GM12874 (cell line): ENCODE measurements around the gene PLP1.

Experiments
- TF ChIP-seq, protein P1 (sequence below): IDR thresholded peaks from 2 replicates; pipeline ENCODE4 v1.5.1; 2011; ENCODE audit warnings: low read depth, mild to moderate bottlenecking, control low read depth, low read length, moderate library complexity; ENCODE audit not compliant: insufficient read depth

Gene PLP1

DNA sequence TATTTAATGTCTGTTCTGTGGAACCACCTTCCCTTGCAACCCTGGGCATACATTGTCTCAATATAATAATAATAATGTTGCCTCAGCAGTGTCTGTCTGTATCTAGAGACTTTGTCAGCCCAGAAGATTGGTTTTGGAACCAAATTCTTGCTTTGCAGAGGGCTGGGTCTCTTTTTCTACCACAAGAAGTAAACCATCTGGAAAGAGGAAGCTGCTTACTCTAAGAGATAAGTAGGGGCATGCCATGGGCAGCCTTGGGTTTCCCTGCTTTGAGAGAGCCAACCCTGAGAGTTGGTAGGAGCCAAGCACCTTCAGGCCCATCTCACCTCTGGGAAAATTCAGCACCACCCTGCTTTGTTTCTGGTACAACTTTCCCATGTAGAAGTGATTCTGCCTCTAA is 38.9 kb upstream of the PLP1 start:
- TF ChIP-seq, protein P1, sequence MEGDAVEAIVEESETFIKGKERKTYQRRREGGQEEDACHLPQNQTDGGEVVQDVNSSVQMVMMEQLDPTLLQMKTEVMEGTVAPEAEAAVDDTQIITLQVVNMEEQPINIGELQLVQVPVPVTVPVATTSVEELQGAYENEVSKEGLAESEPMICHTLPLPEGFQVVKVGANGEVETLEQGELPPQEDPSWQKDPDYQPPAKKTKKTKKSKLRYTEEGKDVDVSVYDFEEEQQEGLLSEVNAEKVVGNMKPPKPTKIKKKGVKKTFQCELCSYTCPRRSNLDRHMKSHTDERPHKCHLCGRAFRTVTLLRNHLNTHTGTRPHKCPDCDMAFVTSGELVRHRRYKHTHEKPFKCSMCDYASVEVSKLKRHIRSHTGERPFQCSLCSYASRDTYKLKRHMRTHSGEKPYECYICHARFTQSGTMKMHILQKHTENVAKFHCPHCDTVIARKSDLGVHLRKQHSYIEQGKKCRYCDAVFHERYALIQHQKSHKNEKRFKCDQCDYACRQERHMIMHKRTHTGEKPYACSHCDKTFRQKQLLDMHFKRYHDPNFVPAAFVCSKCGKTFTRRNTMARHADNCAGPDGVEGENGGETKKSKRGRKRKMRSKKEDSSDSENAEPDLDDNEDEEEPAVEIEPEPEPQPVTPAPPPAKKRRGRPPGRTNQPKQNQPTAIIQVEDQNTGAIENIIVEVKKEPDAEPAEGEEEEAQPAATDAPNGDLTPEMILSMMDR, result no peak

DNA sequence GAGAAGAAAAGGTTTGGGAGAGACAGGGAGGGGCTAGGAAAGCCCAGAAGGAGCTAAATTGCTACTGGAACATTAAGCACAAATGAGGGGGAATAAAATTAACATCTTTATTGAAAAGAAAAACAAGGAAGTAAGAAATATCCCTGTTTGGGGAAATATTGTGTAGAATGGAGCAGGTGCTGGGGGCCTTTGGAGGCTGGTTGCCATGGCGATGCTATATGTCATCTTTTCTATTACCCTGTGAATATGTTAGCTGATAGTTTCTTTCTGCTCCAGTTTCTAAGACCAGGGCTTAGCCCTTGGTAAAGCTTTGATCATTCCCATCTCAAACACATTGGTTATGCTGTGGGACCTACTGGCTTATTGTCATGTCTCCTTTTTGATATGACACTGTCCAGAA is 37.2 kb upstream of the PLP1 start:
- TF ChIP-seq, protein P1, result no peak

DNA sequence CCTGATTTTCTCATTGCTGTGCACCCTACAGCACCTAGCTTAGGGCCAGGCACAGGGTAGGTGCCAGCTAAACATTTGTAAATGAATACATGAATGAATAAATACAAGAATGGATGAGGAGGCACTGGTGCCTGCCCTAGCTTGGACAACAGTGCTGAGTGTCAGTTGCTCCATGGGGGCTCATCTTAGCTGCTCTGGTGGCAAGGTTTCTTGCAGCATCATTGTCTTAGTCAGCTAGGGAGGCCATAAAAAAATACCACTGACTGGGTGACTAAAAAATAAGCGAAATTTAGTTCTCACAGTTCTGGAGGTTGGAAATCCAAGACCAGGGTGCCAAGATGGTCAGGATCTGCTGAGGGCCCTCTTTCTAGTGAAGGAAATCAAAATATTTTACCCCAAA is 34.8 kb upstream of the PLP1 start:
- TF ChIP-seq, protein P1, result no peak

DNA sequence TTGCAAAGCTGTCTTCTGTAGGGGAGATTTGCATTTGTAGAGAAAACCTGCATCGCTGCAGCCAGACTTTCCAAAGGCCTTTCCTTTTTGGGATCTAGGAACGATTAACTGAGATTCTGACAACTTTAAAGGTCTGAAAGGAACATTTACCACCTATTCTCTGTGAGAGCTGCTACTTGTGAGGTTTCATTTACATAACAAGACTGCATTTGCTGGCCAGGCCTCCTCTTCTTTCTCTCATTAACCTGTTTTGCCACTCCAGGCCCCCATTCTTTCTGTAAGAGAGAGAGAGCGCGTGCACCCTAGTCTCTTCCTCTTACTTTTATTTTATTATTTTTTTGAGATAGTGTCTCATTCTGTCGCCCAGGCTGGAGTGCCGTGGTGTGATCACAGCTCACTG is 34.3 kb upstream of the PLP1 start:
- TF ChIP-seq, protein P1, result no peak

DNA sequence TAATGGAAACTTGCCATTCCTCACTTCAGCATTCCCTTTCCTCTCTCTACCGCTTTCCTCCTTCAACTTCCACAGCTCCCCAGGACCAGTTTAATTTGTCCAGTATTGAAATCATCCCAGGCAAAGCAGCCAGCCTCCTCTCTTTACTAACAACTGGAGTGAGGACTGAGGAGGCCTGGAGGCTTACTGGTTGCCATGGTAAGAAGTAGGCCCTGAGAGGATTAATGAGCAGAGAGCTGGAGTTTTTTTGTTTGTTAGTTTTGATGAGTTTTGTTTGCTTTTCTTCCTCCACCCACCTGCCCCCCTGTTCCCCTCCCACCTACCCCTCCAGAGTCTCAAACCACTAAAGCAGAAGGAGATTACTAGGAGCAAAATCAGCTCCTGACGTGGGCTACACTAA is 29.5 kb upstream of the PLP1 start:
- TF ChIP-seq, protein P1, result no peak

DNA sequence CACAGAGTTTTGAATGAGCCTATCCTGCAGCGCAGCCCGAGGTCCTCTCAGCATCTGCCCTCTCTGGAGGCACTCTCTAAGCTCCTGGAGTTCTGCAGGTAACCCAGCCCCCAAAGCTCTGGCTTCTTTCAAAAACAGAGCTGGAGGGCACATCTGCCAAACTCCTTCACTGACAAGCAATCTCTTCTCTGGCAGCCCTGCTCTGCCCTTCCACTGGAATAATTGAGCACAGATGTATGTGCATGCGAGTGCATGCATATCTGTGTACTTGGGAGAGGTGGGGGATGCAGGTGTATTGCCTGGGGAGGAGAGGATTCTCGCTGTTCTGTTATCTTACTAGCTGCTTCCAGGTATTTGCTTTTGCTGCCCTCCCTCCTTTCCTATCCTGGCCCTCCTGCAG is 22.2 kb upstream of the PLP1 start:
- TF ChIP-seq, protein P1, result no peak

DNA sequence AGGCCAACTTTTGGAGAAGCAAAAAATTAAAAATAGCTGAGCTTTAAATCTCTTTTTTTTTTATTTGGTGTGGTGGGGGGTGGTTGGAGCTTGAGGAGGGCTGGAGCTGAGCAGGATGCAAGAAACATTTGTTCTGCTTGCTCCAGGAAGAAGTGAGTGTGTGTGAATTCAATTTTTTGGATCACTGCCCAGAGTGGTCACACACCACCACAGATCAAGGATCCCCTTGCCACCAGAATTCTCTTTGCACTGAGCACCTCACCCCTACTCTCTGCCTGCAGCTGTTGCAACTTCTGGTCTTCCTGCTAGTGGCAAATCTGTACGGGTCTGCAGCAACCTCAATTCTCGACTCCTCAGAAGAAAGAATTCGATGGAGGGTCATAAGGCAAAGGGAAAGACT is 19.9 kb upstream of the PLP1 start:
- TF ChIP-seq, protein P1, result no peak

DNA sequence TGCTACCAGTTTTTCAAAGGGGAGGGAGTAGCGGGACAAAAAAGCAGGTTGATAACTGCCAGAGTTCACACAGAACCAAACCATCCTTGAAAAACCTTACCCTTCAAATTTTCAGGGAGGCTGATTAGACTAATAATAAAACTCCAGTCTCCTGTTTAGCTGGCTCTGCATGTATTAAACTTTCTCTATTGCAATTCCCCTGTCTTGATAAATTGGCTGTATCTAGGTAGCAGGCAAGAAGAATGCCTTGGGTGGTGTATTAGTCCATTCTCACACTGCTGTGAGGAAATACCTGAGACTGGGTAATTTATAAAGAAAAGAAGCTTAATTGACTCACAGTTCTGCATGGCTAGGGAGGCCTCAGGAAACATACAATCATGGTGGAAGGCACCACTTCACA is 18.1 kb upstream of the PLP1 start:
- TF ChIP-seq, protein P1, result no peak
